AG04450 (cell line): ENCODE measurements around the gene FABP6. TPM values are rescaled to one million over a fixed set of nuclear protein-coding genes. Genes with fewer than 3 reads are reported as not detected.

ENCODE experiments used
- CTCF ChIA-PET: fragments of 300-600, 350-600 bp; formaldehyde crosslinking; extraction: SDS; loops from one replicate; lab custom pipeline; 2022; ENCODE audit warnings: antibody characterized with exemption, inconsistent platforms; lab: Charles Lee
- POLR2A ChIA-PET: fragments of 350-600 bp; formaldehyde crosslinking; extraction: SDS; loops from one replicate; lab custom pipeline; 2021; ENCODE audit warnings: antibody characterized with exemption, inconsistent platforms; lab: Yijun Ruan, JAX
- DNase-seq: peaks from one replicate; pipeline ENCODE4 v3.0.0-alpha.2; 2011; ENCODE audit warnings: low read depth, low spot score
- H3K27ac ChIP-seq: one replicate; pipeline ENCODE4 v1.5.1; 2012; ENCODE audit warnings: low read depth, low read length, control low read depth
- H3K27me3 ChIP-seq: one replicate; pipeline ENCODE4 v1.6.0; 2012; ENCODE audit warnings: low read length; ENCODE audit not compliant: control insufficient read depth, insufficient read depth
- H3K4me3 ChIP-seq: 2 replicates; pipeline ENCODE4 v1.5.1; 2011; ENCODE audit warnings: mild to moderate bottlenecking, low read depth, low read length, control low read depth
- H3K9me3 ChIP-seq: 2 replicates; pipeline ENCODE4 v1.5.1; 2012; ENCODE audit warnings: low read length; ENCODE audit not compliant: control insufficient read depth, insufficient read depth
- polyA plus RNA-seq: library from polyadenylated mRNA; depleted of rRNA; stranded (reverse); fragments of >200 nt; gene quantifications from 2 replicates; pipeline ENCODE4 v1.2.3, GENCODE V29; 2011
- TF ChIP-seq, protein P1 (sequence below): IDR thresholded peaks from 2 replicates; pipeline ENCODE4 v1.5.1; 2011; ENCODE audit warnings: low read depth, low read length, control low read depth, inconsistent platforms

Gene FABP6
- polyA plus RNA-seq, 1 experiment, result not detected

DNA sequence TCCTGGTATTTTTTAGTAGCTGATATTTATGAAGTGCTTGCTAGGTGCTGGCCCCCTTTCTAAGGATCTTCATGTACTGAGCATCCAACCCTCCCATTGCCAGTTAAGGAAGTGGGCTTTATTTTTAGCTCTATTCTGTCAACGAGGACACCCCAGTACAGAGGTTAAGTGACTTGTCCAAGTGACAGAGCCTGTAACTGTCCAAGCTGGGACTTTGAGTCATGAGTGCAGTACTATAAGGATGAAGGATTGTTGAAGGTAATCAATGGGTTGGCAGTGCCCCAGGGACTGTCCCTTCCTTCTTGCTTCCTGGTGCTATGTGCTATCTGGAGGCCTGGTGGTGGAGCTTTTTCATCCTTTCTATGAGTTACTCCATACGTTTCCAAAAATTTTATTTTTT, 18.0 kb upstream of the FABP6 start:
- DNase-seq, result no peak
- Histone ChIP-seq H3K27me3 (peaks cover 9% of the 10 kb centered on the region), H3K27ac (no peak overlapping the region), H3K4me3 (no peak overlapping the region), H3K9me3 (no peaks in the 10 kb centered on the region)
- TF ChIP-seq, protein P1, sequence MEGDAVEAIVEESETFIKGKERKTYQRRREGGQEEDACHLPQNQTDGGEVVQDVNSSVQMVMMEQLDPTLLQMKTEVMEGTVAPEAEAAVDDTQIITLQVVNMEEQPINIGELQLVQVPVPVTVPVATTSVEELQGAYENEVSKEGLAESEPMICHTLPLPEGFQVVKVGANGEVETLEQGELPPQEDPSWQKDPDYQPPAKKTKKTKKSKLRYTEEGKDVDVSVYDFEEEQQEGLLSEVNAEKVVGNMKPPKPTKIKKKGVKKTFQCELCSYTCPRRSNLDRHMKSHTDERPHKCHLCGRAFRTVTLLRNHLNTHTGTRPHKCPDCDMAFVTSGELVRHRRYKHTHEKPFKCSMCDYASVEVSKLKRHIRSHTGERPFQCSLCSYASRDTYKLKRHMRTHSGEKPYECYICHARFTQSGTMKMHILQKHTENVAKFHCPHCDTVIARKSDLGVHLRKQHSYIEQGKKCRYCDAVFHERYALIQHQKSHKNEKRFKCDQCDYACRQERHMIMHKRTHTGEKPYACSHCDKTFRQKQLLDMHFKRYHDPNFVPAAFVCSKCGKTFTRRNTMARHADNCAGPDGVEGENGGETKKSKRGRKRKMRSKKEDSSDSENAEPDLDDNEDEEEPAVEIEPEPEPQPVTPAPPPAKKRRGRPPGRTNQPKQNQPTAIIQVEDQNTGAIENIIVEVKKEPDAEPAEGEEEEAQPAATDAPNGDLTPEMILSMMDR, result no peak
- POLR2A ChIA-PET, result interaction anchor here (0.6 kb wide), 1 partner anchor 17 kb away, joined by 4 read pairs; no protein-coding TSS in a partner anchor
- CTCF ChIA-PET, result interaction anchor here (0.6 to 5.1 kb wide), 2 partner anchors 12 to 43 kb away, joined by 8 to 25 read pairs; no protein-coding TSS in a partner anchor

DNA sequence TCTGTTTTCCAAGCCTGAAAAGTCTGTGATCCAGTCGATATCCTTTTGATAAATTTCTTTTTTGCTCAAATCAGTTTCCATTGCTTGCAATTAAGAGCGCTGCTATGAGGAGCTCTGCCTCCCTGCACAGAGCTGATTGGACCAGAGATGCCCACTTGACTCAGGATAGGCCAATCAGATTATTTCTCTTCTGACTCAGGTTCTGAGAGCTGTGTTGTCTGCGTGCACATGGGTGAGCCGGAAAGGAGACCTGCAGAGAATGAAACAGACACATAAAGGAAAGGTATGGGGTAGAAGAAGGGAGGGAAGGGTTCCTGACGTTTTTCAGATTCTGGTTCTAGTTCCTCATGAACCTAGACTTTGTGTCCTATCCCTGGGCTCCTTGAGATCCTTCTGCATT, 15.8 kb upstream of the FABP6 start:
- Histone ChIP-seq H3K27me3 (peaks cover 15% of the 10 kb centered on the region), H3K9me3 (no peaks in the 10 kb centered on the region), H3K27ac (no peak overlapping the region), H3K4me3 (no peak overlapping the region)
- TF ChIP-seq, protein P1, result no peak
- ChIA-PET POLR2A (interaction anchor here (0.7 kb wide), 1 partner anchor 16 kb away, joined by 3 read pairs; no protein-coding TSS in a partner anchor), CTCF (interaction anchor here (0.8 kb wide), 1 partner anchor 191 kb away, joined by 3 read pairs; no protein-coding TSS in a partner anchor)
- DNase-seq, result no peak

DNA sequence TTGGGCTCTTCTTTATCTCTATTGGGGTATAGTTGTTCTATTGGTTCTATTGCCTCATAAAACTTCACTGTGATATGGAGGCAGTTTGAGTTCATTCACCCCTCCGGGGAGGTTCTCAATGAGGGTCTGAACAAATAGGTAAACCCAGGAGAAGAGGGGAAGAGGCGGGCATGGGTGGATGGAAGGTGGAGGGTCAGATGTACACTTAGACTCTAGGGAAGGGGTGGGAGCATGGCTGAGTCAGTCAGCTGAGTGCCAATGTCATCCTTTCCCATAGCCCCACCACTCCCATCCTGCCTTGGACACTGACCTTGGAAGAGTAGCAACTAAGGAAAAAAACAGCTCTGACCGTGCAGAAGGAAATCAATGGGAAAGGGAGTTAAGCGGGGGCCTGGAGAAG, 9.9 kb upstream of the FABP6 start:
- POLR2A ChIA-PET, result no interaction called here

DNA sequence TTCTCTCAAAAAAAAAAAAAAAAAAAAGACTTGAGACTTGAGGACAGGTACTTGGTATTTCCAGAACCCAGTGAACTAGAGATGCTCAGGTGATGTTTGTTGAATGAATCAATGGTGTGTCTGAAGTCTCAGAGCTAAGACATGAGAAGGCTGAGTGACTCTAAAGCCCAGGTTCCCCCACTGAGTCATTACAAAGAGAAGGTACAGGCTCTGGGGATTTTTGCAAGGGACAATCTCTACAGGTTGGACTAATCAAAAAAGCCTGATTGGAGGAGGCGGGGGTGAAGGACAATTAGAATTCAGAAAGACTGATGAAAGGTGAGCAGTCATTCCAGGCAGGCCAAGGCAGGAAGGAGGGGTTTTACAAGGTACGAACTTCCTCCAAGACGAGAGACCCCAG, 8.2 kb upstream of the FABP6 start:
- no peak overlapping the region for H3K27ac ChIP-seq
- no peak overlapping the region for H3K4me3 ChIP-seq
- CTCF ChIA-PET, result interaction anchor here (2.5 kb wide), 1 partner anchor 23 kb away, joined by 9 read pairs; no protein-coding TSS in a partner anchor
- DNase-seq, result no peak
- TF ChIP-seq, protein P1, result no peak
- H3K9me3 ChIP-seq, result no peaks in the 10 kb centered on the region
- POLR2A ChIA-PET, result interaction anchor here (0.6 kb wide), 1 partner anchor 129 kb away, joined by 3 read pairs; no protein-coding TSS in a partner anchor
- peaks cover 7% of the 10 kb centered on the region for H3K27me3 ChIP-seq

More for the DNA sequence above, 9.9 kb upstream of the FABP6 start:
- TF ChIP-seq, protein P1, result no peak
- peaks cover 11% of the 10 kb centered on the region for H3K27me3 ChIP-seq
- H3K27ac ChIP-seq, result no peak overlapping the region
- CTCF ChIA-PET, result no interaction called here
- no peak for DNase-seq
- no peaks in the 10 kb centered on the region for H3K9me3 ChIP-seq
- H3K4me3 ChIP-seq, result no peak overlapping the region

DNA sequence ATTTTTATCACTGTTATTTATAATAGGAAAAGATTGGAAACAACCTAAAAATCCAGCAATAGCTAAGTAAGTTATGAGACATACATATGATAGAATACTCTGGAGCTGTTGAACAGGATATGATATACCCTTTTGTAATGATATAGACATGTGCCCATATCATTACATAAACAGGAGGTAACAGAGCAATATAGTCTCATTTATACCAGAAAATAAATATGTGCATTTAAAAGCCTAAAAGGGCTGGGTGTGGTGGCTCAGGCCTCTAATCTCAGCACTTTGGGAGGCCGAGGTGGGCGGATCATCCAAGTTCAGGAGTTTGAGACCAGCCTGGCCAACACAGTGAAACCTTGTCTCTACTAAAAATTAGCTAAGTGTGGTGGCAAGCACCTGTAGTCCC, 2.3 kb upstream of the FABP6 start:
- Histone ChIP-seq H3K4me3 (no peak overlapping the region), H3K27me3 (no peaks in the 10 kb centered on the region), H3K27ac (no peak overlapping the region), H3K9me3 (no peaks in the 10 kb centered on the region)
- no peak for DNase-seq
- ChIA-PET POLR2A (interaction anchor here (0.7 kb wide), 2 partner anchors 149 to 162 kb away, joined by 5 to 7 read pairs; no protein-coding TSS in a partner anchor), CTCF (no interaction called here)
- TF ChIP-seq, protein P1, result no peak
